ENCODE results near the gene CPLANE1.

DNA sequence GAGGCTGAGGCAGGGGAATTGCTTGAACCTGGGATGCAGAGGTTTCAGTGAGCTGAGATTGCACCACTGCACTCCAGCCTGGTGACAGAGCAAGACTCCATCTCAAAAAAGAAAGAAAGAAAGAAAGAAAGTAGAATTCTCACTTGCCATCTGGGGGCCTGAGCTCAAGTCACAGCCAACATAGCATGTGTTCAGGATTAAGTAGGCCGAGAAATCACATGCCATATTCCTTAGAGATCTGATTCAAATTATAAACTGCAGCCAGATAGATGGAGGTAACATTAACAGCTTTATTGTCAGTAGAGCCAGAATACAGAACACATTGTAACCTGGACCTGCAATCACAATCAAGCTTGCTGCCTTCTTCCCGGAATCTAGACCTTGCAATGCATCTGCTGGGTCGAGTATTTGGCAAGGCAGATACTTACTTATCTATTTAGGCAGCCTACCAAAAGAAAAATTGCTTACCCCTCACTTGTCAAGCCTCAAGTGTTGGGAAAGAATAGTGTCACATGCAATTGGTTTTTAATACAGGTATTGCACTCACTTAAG lies 173.7 kb downstream of the CPLANE1 start:
- TF ChIP-seq, protein P1, sequence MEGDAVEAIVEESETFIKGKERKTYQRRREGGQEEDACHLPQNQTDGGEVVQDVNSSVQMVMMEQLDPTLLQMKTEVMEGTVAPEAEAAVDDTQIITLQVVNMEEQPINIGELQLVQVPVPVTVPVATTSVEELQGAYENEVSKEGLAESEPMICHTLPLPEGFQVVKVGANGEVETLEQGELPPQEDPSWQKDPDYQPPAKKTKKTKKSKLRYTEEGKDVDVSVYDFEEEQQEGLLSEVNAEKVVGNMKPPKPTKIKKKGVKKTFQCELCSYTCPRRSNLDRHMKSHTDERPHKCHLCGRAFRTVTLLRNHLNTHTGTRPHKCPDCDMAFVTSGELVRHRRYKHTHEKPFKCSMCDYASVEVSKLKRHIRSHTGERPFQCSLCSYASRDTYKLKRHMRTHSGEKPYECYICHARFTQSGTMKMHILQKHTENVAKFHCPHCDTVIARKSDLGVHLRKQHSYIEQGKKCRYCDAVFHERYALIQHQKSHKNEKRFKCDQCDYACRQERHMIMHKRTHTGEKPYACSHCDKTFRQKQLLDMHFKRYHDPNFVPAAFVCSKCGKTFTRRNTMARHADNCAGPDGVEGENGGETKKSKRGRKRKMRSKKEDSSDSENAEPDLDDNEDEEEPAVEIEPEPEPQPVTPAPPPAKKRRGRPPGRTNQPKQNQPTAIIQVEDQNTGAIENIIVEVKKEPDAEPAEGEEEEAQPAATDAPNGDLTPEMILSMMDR (IDR thresholded peaks at IDR 0.05; ENCODE audit: insufficient read depth, low read depth, low read length), result no peak
- TF ChIP-seq EZH2 (IDR thresholded peaks at IDR 0.05; ENCODE audit: insufficient read depth, low read length), result no peak

All from astrocyte (in vitro differentiated cells and primary cell).